H9 (cell line): Measurements from ENCODE around the gene CD247. TPM values are rescaled to one million over a fixed set of nuclear protein-coding genes. Genes with fewer than 3 reads are reported as not detected.

Source experiments
- DNase-seq: peaks from one replicate; pipeline ENCODE4 v3.0.0-alpha.2; 2017
- H2AFZ ChIP-seq: one replicate; pipeline ENCODE4 v1.6.1; 2013; ENCODE audit warnings: mild to moderate bottlenecking, low read length, control low read depth, moderate library complexity
- H2AK5ac ChIP-seq: 2 replicates; pipeline ENCODE4 v1.6.1; 2013; ENCODE audit warnings: low read length, control low read depth, mixed read lengths; ENCODE audit not compliant: insufficient read length
- H2BK120ac ChIP-seq: one replicate; pipeline ENCODE4 v1.6.1; 2013; ENCODE audit warnings: low read depth, mild to moderate bottlenecking, low read length, control low read depth, inconsistent platforms; ENCODE audit not compliant: poor library complexity, severe bottlenecking
- H2BK12ac ChIP-seq: 2 replicates; pipeline ENCODE4 v1.6.1; 2013; ENCODE audit warnings: low read length, control low read depth, mixed read lengths, low read depth; ENCODE audit not compliant: insufficient read length
- H2BK15ac ChIP-seq: 2 replicates; pipeline ENCODE4 v1.6.1; 2013; ENCODE audit warnings: low read depth, low read length, control low read depth
- H2BK20ac ChIP-seq: one replicate; pipeline ENCODE4 v1.6.1; 2013; ENCODE audit warnings: low read depth, mild to moderate bottlenecking, low read length, control low read depth, inconsistent platforms; ENCODE audit not compliant: poor library complexity, severe bottlenecking
- H2BK5ac ChIP-seq: 2 replicates; pipeline ENCODE4 v1.6.1; 2013; ENCODE audit warnings: low read length, control low read depth, mixed read lengths; ENCODE audit not compliant: insufficient read length
- H3K14ac ChIP-seq: 2 replicates; pipeline ENCODE4 v1.6.1; 2013; ENCODE audit warnings: low read length, control low read depth; ENCODE audit not compliant: insufficient read depth
- H3K18ac ChIP-seq: 2 replicates; pipeline ENCODE4 v1.6.1; 2013; ENCODE audit warnings: low read depth, mild to moderate bottlenecking, mixed read lengths, low read length, control low read depth; ENCODE audit not compliant: insufficient read length
- H3K23ac ChIP-seq: 2 replicates; pipeline ENCODE4 v1.6.1; 2013; ENCODE audit warnings: low read length, control low read depth, mixed read lengths, low read depth; ENCODE audit not compliant: insufficient read length
- H3K23me2 ChIP-seq: 2 replicates; pipeline ENCODE4 v1.6.1; 2013; ENCODE audit warnings: low read depth, mild to moderate bottlenecking, mixed read lengths, low read length, control low read depth; ENCODE audit not compliant: insufficient read length, poor library complexity, severe bottlenecking
- H3K27ac ChIP-seq: 2 replicates; pipeline ENCODE4 v1.5.1; 2013; ENCODE audit warnings: low read length, control low read depth, mixed read lengths, low read depth; ENCODE audit not compliant: insufficient read length
- H3K27me3 ChIP-seq: 2 replicates; pipeline ENCODE4 v1.6.1; 2013; ENCODE audit warnings: low read length, control low read depth, inconsistent platforms; ENCODE audit not compliant: insufficient read depth
- H3K4ac ChIP-seq: 2 replicates; pipeline ENCODE4 v1.6.1; 2013; ENCODE audit warnings: low read depth, mild to moderate bottlenecking, control low read depth, inconsistent platforms, low read length, moderate library complexity
- H3K4me1 ChIP-seq: 2 replicates; pipeline ENCODE4 v1.6.1; 2013; ENCODE audit warnings: low read length, control low read depth, inconsistent platforms; ENCODE audit not compliant: insufficient read depth
- H3K4me2 ChIP-seq: 2 replicates; pipeline ENCODE4 v1.6.1; 2013; ENCODE audit warnings: low read length, control low read depth, mixed read lengths; ENCODE audit not compliant: insufficient read length, insufficient read depth
- H3K56ac ChIP-seq: 2 replicates; pipeline ENCODE4 v1.6.1; 2013; ENCODE audit warnings: low read depth, mild to moderate bottlenecking, mixed read lengths, low read length, control low read depth; ENCODE audit not compliant: insufficient read length
- H3K79me1 ChIP-seq: 2 replicates; pipeline ENCODE4 v1.6.1; 2013; ENCODE audit warnings: low read depth, mild to moderate bottlenecking, moderate library complexity, low read length, control low read depth, inconsistent platforms; ENCODE audit not compliant: insufficient read depth, poor library complexity, severe bottlenecking
- H3K79me2 ChIP-seq: 2 replicates; pipeline ENCODE4 v1.6.1; 2013; ENCODE audit warnings: low read length, control low read depth, inconsistent platforms; ENCODE audit not compliant: insufficient read depth
- H3K9ac ChIP-seq: 2 replicates; pipeline ENCODE4 v1.6.1; 2013; ENCODE audit warnings: low read length, control low read depth, mixed read lengths; ENCODE audit not compliant: insufficient read length; ENCODE audit errors: extremely low read depth
- H3K9me3 ChIP-seq: one replicate; pipeline ENCODE4 v1.6.1; 2013; ENCODE audit warnings: low read depth, low read length, inconsistent platforms; ENCODE audit not compliant: control insufficient read depth
- H3T11ph ChIP-seq: one replicate; pipeline ENCODE4 v1.6.1; 2013; ENCODE audit warnings: mild to moderate bottlenecking, low read length, control low read depth, inconsistent platforms
- H4K20me1 ChIP-seq: one replicate; pipeline ENCODE4 v1.6.1; 2013; ENCODE audit not compliant: control insufficient read depth, insufficient read length, insufficient read depth
- H4K5ac ChIP-seq: 2 replicates; pipeline ENCODE4 v1.6.1; 2013; ENCODE audit warnings: low read depth, mild to moderate bottlenecking, mixed read lengths, low read length, control low read depth; ENCODE audit not compliant: insufficient read length
- H4K8ac ChIP-seq: replicated peaks from 2 replicates; pipeline ENCODE4 v1.6.1; 2013; ENCODE audit warnings: low read length, control low read depth, mixed read lengths, low read depth; ENCODE audit not compliant: insufficient read length
- H4K91ac ChIP-seq: 2 replicates; pipeline ENCODE4 v1.6.1; 2013; ENCODE audit warnings: low read depth, mild to moderate bottlenecking, moderate library complexity, mixed read lengths, low read length, control low read depth; ENCODE audit not compliant: insufficient read length
- H3K27ac Mint-ChIP-seq, 3 experiments: 2 replicates in 2 of 3; 3 replicates in 1 of 3; pipeline ENCODE4 v1.8.0; 2020 to 2021; ENCODE audit warnings: mixed read lengths in 3 of 3, mild to moderate bottlenecking in 1 of 3, moderate library complexity in 1 of 3
- H3K27me3 Mint-ChIP-seq: 2 replicates; pipeline ENCODE4 v1.8.0; 2021; ENCODE audit warnings: low read depth, mild to moderate bottlenecking, moderate library complexity, mixed read lengths
- H3K36me3 Mint-ChIP-seq, 3 experiments: 2 replicates in 2 of 3; 3 replicates in 1 of 3; pipeline ENCODE4 v1.8.0; 2020 to 2021; ENCODE audit warnings: low read depth in 3 of 3, mixed read lengths in 3 of 3; ENCODE audit not compliant: insufficient read depth in 1 of 3
- H3K4me1 Mint-ChIP-seq, 2 experiments: 2 replicates each; pipeline ENCODE4 v1.8.0; 2020; ENCODE audit warnings: mixed read lengths in 2 of 2
- H3K4me3 Mint-ChIP-seq, 2 experiments: 2 replicates in 1 of 2; 3 replicates in 1 of 2; pipeline ENCODE4 v1.8.0; 2020 to 2021; ENCODE audit warnings: mild to moderate bottlenecking in 2 of 2, mixed read lengths in 2 of 2, moderate library complexity in 1 of 2
- H3K9me3 Mint-ChIP-seq, 2 experiments: 2 replicates in 1 of 2; 3 replicates in 1 of 2; pipeline ENCODE4 v1.8.0; 2020; ENCODE audit warnings: mild to moderate bottlenecking in 2 of 2, mixed read lengths in 2 of 2, moderate library complexity in 1 of 2
- WGBS: extraction: QIAGEN DNeasy Blood & Tissue Kit; methylation state at CpG from one replicate; pipeline ENCODE4 v1.1.7; 2013; ENCODE audit warnings: missing lambda C conversion rate, low lambda C conversion rate, mixed read lengths; ENCODE audit not compliant: insufficient read length; ENCODE audit errors: extremely low coverage; 5-methylcytosine and 5-hydroxymethylcytosine counted together
- total RNA-seq: library from RNA; stranded (reverse); gene quantifications from 2 replicates; pipeline ENCODE4 v1.2.1, GENCODE V29; 2021
- TF ChIP-seq, protein P1 (sequence below): fragments of 200-600 bp; sonication (generic); conservative IDR thresholded peaks from 3 replicates; pipeline ENCODE4 v1.8.0; 2021; ENCODE audit warnings: antibody characterized with exemption, mild to moderate bottlenecking

The CD247 gene
- total RNA-seq, 1 experiment from 2014 or later = 1.2 TPM

DNA sequence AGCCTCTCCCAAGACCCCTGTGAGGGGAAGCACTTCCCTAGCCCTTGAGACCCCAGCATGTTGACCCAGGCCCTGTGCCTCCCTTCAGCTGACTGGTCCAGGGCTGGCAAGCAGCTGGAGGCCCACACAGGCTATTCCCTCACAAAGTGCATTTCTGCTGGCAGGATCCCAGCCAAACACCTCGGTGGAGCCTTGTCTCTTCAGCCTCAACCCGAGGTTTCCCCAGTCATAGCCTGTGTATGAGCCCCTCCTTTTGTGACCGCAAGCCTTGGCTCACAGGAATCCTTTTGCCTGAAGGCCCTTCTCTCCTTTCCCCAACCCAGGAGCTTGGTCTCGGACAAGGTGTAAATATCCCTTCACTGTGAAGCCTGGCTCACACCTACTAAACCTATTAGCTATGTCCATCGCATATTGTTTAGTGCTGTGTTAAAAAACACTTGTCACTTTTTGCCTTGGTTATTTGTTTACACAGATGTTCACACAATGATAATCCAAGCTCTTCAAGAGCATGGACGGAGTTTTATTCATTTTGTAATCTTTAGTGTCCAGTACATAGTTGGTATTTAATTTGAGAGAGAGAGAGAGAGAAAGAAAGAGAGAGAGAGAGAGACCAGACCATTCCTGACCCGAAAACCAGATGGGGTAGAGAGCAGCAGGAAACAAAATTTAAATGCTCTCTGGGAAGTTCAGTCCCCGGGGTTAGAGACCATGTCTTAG lies 8.5 kb upstream of the CD247 start:
- Histone ChIP-seq H3K79me2 (no peaks in the 10 kb centered on the region), H2AFZ (no peak overlapping the region), H3K4me1 (no peaks in the 10 kb centered on the region), H3K27me3 (no peaks in the 10 kb centered on the region), H3K27ac (no peak overlapping the region), H4K91ac (no peak overlapping the region), H2BK120ac (no peak overlapping the region), H3K79me1 (no peaks in the 10 kb centered on the region), H3K9me3 (no peaks in the 10 kb centered on the region), H3T11ph (no peak overlapping the region), H2BK15ac (no peak overlapping the region), H3K4me2 (no peak overlapping the region), H3K23ac (no peak overlapping the region), H3K18ac (no peak overlapping the region), H4K5ac (no peak overlapping the region), H3K23me2 (no peaks in the 10 kb centered on the region), H3K56ac (no peak overlapping the region), H2BK12ac (no peak overlapping the region), H2BK5ac (no peak overlapping the region), H3K9ac (no peak overlapping the region), H2BK20ac (no peak overlapping the region), H3K14ac (no peak overlapping the region), H4K8ac (no peak overlapping the region), H4K20me1 (no peaks in the 10 kb centered on the region), H2AK5ac (no peak overlapping the region), H3K4ac (no peak overlapping the region)
- WGBS = no CpG with 5 or more reads among the region's 8 CpGs
- Mint-ChIP-seq H3K9me3 (no peaks in the 10 kb centered on the region), H3K4me3 (no peak overlapping the region), H3K36me3 (no peaks in the 10 kb centered on the region), H3K27me3 (peaks cover 32% of the 10 kb centered on the region), H3K4me1 (peaks cover 0 to 3% of the 10 kb centered on the region in 2 experiments; a peak in 2 of 4 replicates), H3K27ac (no peak overlapping the region; a peak in 1 of 7 replicates)
- TF ChIP-seq, protein P1, sequence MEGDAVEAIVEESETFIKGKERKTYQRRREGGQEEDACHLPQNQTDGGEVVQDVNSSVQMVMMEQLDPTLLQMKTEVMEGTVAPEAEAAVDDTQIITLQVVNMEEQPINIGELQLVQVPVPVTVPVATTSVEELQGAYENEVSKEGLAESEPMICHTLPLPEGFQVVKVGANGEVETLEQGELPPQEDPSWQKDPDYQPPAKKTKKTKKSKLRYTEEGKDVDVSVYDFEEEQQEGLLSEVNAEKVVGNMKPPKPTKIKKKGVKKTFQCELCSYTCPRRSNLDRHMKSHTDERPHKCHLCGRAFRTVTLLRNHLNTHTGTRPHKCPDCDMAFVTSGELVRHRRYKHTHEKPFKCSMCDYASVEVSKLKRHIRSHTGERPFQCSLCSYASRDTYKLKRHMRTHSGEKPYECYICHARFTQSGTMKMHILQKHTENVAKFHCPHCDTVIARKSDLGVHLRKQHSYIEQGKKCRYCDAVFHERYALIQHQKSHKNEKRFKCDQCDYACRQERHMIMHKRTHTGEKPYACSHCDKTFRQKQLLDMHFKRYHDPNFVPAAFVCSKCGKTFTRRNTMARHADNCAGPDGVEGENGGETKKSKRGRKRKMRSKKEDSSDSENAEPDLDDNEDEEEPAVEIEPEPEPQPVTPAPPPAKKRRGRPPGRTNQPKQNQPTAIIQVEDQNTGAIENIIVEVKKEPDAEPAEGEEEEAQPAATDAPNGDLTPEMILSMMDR = no peak
- no peak for DNase-seq
